GM18861 (cell line): ENCODE measurements around the gene FASTKD3.

Experiments
- ATAC-seq: cut with Tn5 transposase; IDR thresholded peaks from one replicate; pipeline ENCODE4 v1.9.1; 2021; ENCODE audit not compliant: unreplicated experiment

FASTKD3 gene

GRCh38 chr5:7850395-7851239 is 18.2 kb downstream of the FASTKD3 start, which contains the start of gene CFAP90:
Gene CFAP90, minus strand, starts transcription at chr5:7851133. Its CDS starts 112 bp downstream, at chr5:7851021.
- ATAC-seq = no peak

- ATAC-seq = no peak
These were observed 19.0 kb downstream of the FASTKD3 start for GRCh38 chr5:7849681-7850394.

GRCh38 chr5:7848296-7848695 is 20.5 kb downstream of the FASTKD3 start:
- ATAC-seq = no peak

GRCh38 chr5:7846327-7846726 is 22.5 kb downstream of the FASTKD3 start:
- ATAC-seq = no peak

GRCh38 chr5:7845557-7845956 is 23.3 kb downstream of the FASTKD3 start:
- no peak for ATAC-seq

- no peak for ATAC-seq
These were observed 23.9 kb downstream of the FASTKD3 start for GRCh38 chr5:7844901-7845300.

GRCh38 chr5:7842531-7842930 is 26.3 kb downstream of the FASTKD3 start:
- no peak for ATAC-seq

GRCh38 chr5:7837403-7837802 is 31.4 kb downstream of the FASTKD3 start:
- ATAC-seq = no peak

- ATAC-seq = no peak
These were observed 33.8 kb downstream of the FASTKD3 start for GRCh38 chr5:7834982-7835381.

- no peak for ATAC-seq
These were observed 40.6 kb downstream of the FASTKD3 start for GRCh38 chr5:7828269-7828668.

GRCh38 chr5:7827610-7828009 is 41.2 kb downstream of the FASTKD3 start:
- ATAC-seq = no peak

GRCh38 chr5:7825630-7826029 is 43.2 kb downstream of the FASTKD3 start:
- ATAC-seq = no peak

- ATAC-seq = no peak
These were observed 43.8 kb downstream of the FASTKD3 start for GRCh38 chr5:7824995-7825394.

- ATAC-seq = no peak
These were observed 45.2 kb downstream of the FASTKD3 start for GRCh38 chr5:7823594-7823993.

- ATAC-seq = no peak
These were observed 46.4 kb downstream of the FASTKD3 start for GRCh38 chr5:7822449-7822848.

- no peak for ATAC-seq
These were observed 52.3 kb downstream of the FASTKD3 start for GRCh38 chr5:7816535-7816901.

GRCh38 chr5:7815892-7816534 is 52.8 kb downstream of the FASTKD3 start:
- peak; percentile 81 for ATAC-seq

- no peak for ATAC-seq
These were observed 54.0 kb downstream of the FASTKD3 start for GRCh38 chr5:7814816-7815215.

- no peak for ATAC-seq
These were observed 55.3 kb downstream of the FASTKD3 start for GRCh38 chr5:7813576-7813975.

- ATAC-seq = no peak
These were observed 55.8 kb downstream of the FASTKD3 start for GRCh38 chr5:7813007-7813406.

GRCh38 chr5:7811715-7812114 is 57.1 kb downstream of the FASTKD3 start:
- no peak for ATAC-seq
